GM19328 (cell line): ENCODE results near the gene DPP10.

Experiments
- ATAC-seq: cut with Tn5 transposase; IDR thresholded peaks from one replicate; pipeline ENCODE4 v1.9.1; 2021; ENCODE audit warnings: mild to moderate bottlenecking, moderate library complexity; ENCODE audit not compliant: unreplicated experiment

Gene DPP10

GRCh38 chr2:115838539-115838938 is 1396.1 kb downstream of the DPP10 start:
- ATAC-seq = no peak

DNA sequence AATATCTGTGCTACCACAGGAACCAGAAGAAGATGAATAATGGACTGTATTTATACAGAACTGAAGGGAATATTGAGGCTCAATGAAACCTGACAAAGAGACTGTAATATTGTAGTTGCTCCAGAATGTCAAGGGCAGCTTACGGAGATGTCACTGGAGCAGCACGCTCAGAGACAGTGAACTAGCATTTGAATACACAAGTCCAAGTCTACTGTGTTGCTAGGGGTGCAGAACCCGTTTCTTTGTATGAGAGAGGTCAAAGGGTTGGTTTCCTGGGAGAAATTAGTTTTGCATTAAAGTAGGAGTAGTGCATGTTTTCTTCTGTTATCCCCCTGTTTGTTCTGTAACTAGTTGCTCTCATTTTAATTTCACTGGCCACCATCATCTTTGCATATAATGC is 1399.9 kb downstream of the DPP10 start:
- no peak for ATAC-seq

- no peak for ATAC-seq
Observed at GRCh38 chr2:115848192-115848591, 1405.8 kb downstream of the DPP10 start.

GRCh38 chr2:115867024-115867423 is 1424.6 kb downstream of the DPP10 start:
- no peak for ATAC-seq

DNA sequence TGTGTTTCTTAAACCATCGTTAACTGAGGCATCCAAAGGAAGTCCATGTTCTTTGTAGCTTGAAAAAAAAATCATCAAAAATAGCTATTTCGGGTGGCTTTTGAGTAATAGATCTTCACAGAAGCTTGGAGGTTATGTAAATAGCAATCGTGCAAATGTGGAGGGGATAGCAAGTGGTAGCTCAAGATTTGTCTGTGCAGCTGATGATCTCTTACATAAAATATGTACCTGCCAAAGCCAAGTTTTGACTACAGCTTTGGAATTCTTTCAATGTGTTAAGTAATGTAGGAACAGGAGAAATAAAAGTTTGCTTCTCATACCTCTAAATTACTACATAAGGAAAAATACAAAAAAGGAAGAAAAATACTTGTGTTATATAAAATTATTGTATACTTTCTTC is 1432.0 kb downstream of the DPP10 start:
- ATAC-seq = no peak

GRCh38 chr2:115880558-115880957 is 1438.1 kb downstream of the DPP10 start:
- no peak for ATAC-seq

DNA sequence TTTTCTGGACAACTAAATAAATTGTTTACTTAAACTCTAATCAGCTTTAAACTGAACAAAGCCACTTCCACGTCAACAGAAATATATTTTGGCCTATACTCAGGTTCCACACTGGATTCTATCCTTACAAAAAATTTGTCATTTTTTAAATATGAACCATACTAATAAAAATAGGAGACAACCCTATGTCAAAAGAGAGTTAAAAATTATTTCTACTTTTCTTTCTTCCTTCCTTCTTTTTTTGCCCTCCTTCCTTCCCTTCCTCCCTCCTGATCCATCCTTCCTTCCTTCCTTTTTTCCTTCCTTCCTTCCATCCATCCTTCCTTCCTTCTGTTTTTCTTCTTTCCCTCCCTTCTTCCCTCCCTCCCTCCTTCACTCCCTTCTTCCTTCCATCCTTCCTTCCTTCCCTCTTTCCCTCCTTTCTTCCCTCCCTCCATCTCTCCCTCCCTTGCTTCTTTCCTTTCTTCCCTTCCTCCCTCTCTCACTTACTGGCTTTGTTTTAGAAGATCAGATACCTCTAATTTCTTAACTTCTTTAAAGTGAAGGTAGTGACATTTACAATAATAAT is 1444.9 kb downstream of the DPP10 start:
- ATAC-seq = no peak
